Activated naive CD8-positive, alpha-beta T cell treated with anti-CD3 and anti-CD28 coated beads for 36 hours (primary cell): ENCODE measurements around the gene KLF12. TPM values are rescaled to one million over a fixed set of nuclear protein-coding genes. Genes with fewer than 3 reads are reported as not detected.
A peak's percentile ranks its signal among the peaks of the same experiment; 100 is the strongest.

Experiments used
- DNase-seq: peaks from one replicate; pipeline ENCODE4 v3.0.0; 2021
- H3K27ac Mint-ChIP-seq: one replicate; pipeline ENCODE4 v1.8.0; 2022; ENCODE audit warnings: mild to moderate bottlenecking, moderate library complexity, mixed read lengths
- H3K27me3 Mint-ChIP-seq: one replicate; pipeline ENCODE4 v1.8.0; 2022; ENCODE audit warnings: mild to moderate bottlenecking, mixed read lengths
- H3K36me3 Mint-ChIP-seq: one replicate; pipeline ENCODE4 v1.8.0; 2021; ENCODE audit warnings: mild to moderate bottlenecking, mixed read lengths
- H3K4me1 Mint-ChIP-seq: one replicate; pipeline ENCODE4 v1.8.0; 2021; ENCODE audit warnings: mixed read lengths
- H3K4me3 Mint-ChIP-seq: one replicate; pipeline ENCODE4 v1.8.0; 2022; ENCODE audit warnings: mild to moderate bottlenecking, moderate library complexity, mixed read lengths
- H3K9me3 Mint-ChIP-seq: one replicate; pipeline ENCODE4 v1.8.0; 2022; ENCODE audit warnings: mixed read lengths
- total RNA-seq, 2 experiments: library from RNA; stranded (reverse); gene quantifications; one replicate each; pipeline ENCODE4 v1.2.3, GENCODE V29; 2021

The KLF12 gene
- total RNA-seq, 2 experiments from 2014 or later = 13.5 to 16.7 TPM

DNA sequence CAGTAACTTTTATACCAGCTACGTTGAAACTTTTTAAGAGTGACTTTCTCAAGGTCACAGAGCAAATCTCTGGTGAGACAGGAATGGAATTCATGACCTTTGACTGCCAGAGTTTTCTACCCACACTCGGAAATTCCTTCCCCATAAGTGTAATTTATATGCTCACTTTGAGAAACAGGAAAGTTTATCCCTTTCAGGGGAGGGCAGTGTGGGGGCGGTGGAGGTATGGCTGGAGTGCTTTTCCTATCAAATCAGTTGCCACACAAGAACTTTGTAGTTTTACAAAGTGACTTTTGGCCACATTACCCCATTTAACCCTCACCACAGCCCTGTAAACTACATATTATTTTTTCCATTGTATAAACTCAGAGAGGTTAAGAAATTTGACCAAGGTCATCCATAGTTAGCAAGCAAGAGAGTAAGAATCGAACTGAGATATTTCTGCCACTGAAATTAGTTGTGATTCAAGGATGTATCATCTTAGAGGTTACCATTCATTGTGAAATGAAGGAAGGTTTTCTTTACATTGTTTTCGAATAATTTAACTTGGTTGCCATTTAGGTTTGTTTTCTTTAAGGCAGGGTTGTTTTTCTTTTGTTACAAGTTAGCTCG is 5.9 kb downstream of the KLF12 start:
- H3K4me3 Mint-ChIP-seq = no peak overlapping the region
- peaks cover 9% of the 10 kb centered on the region for H3K36me3 Mint-ChIP-seq
- H3K9me3 Mint-ChIP-seq = peaks cover 2% of the 10 kb centered on the region
- peaks cover 64% of the 10 kb centered on the region for H3K4me1 Mint-ChIP-seq
- H3K27ac Mint-ChIP-seq = peak overlapping the region; percentile 68
- DNase-seq = peak; percentile 21
- no peaks in the 10 kb centered on the region for H3K27me3 Mint-ChIP-seq

DNA sequence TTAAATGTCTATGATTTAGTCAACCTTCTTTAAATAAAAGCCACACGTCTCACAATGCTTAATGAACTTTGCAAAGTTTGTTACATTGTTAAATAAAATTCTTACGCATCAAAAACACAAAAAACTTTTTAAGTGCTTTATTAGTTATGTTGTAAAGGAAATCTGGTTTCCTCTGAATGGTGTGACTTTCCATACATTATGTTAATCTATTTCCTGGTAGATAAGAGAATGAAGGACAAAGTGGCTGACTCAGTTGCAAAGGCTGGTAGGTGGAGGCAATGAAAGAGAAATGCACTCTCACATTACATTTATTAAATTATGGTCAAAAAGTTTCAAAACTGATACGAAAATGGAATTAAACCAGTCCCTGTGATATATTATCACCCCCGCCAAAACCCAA is 15.9 kb downstream of the KLF12 start:
- no peak for DNase-seq
- Mint-ChIP-seq H3K36me3 (peaks cover 50% of the 10 kb centered on the region), H3K9me3 (peaks cover 31% of the 10 kb centered on the region), H3K4me1 (peaks cover 59% of the 10 kb centered on the region), H3K27ac (no peak overlapping the region), H3K27me3 (no peaks in the 10 kb centered on the region), H3K4me3 (no peak overlapping the region)

DNA sequence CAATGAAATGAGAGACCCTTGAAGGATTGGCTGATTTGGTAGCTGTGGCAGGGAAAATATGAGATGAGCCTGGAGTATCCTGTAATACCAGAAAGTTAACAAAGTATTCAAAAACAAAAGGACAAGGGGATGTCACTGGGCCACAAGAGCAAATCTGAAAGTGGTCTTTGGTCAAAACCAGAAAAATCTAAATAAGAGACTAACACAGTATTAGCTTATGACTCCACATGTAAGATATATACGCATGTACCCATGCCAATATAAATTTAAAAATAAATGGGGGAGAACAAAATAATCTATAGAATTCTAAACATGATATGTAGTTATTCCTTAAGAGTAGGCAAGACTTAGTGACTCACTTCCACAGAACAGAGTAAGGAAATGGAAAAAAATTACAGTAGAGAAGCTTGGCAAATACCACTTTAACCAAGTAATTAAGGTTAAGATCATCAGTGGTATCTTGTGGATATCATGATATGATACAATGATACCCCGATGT is 16.9 kb downstream of the KLF12 start:
- Mint-ChIP-seq H3K9me3 (peaks cover 31% of the 10 kb centered on the region), H3K4me3 (no peak overlapping the region), H3K4me1 (peaks cover 60% of the 10 kb centered on the region), H3K36me3 (peaks cover 57% of the 10 kb centered on the region), H3K27ac (peak overlapping the region; percentile 64), H3K27me3 (no peaks in the 10 kb centered on the region)
- DNase-seq = no peak

DNA sequence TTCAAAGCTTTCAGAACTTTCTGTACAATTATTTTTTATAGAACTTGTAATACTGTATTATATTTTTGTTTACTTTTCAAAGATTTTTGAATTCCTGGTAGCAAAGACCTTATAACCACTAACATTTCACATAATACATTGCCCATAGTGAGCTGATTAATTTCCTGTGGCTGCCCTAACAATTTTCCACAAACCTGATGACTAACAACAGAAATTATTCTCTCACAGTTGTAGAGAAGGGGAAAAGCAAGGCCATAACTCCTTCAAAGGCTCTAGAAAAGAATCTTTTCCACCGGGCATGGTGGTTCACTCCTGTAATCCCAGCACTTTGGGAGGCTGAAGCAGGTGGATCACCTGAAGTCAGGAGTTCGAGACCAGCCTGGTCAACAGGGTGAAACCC is 19.1 kb downstream of the KLF12 start:
- no peak for DNase-seq
- Mint-ChIP-seq H3K4me1 (peaks cover 61% of the 10 kb centered on the region), H3K9me3 (peaks cover 28% of the 10 kb centered on the region), H3K27me3 (no peaks in the 10 kb centered on the region), H3K4me3 (no peak overlapping the region), H3K27ac (peak overlapping the region; percentile 34), H3K36me3 (peaks cover 57% of the 10 kb centered on the region)

DNA sequence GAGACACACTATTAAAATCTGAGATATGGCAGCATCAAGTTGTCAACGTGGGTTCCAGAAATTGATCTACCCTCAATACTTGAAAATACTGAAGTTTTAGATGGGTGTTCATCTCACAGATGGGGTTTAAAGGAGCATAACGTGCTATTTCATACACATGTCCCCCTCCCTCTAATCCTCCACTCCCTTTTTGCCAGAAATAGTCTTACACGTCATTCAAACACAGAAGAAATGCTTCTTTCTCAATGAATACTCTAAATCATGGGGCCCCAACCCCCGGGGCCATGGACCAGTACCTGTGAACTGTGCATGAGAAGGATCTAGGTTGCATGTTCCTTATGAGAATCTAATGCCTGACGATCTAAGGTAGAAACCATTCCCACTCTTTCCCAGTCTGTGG is 19.6 kb downstream of the KLF12 start:
- Mint-ChIP-seq H3K9me3 (peaks cover 27% of the 10 kb centered on the region), H3K4me3 (no peak overlapping the region), H3K27ac (no peak overlapping the region), H3K36me3 (peaks cover 55% of the 10 kb centered on the region), H3K27me3 (no peaks in the 10 kb centered on the region), H3K4me1 (peaks cover 65% of the 10 kb centered on the region)
- DNase-seq = no peak

DNA sequence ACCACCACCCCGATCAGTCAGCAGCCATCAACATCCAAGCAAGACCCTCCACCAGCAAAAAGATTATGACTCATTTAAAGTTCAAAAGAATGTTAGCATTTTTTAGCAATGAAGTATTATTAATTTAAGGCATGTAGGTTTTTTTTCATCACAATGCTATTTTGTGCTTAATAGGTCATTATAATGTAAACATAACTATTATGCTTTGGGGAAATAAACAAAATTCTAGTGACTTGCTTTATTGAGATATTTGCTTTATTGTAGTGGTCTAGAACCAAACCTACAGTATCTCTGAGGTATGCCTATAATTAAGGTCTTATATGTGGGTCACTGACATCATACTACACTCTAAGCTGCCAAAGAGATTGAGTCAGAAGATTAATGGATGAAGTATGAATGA is 20.0 kb downstream of the KLF12 start:
- H3K4me1 Mint-ChIP-seq = peaks cover 66% of the 10 kb centered on the region
- peaks cover 23% of the 10 kb centered on the region for H3K9me3 Mint-ChIP-seq
- peaks cover 52% of the 10 kb centered on the region for H3K36me3 Mint-ChIP-seq
- no peak overlapping the region for H3K4me3 Mint-ChIP-seq
- no peak overlapping the region for H3K27ac Mint-ChIP-seq
- H3K27me3 Mint-ChIP-seq = no peaks in the 10 kb centered on the region
- DNase-seq = no peak

DNA sequence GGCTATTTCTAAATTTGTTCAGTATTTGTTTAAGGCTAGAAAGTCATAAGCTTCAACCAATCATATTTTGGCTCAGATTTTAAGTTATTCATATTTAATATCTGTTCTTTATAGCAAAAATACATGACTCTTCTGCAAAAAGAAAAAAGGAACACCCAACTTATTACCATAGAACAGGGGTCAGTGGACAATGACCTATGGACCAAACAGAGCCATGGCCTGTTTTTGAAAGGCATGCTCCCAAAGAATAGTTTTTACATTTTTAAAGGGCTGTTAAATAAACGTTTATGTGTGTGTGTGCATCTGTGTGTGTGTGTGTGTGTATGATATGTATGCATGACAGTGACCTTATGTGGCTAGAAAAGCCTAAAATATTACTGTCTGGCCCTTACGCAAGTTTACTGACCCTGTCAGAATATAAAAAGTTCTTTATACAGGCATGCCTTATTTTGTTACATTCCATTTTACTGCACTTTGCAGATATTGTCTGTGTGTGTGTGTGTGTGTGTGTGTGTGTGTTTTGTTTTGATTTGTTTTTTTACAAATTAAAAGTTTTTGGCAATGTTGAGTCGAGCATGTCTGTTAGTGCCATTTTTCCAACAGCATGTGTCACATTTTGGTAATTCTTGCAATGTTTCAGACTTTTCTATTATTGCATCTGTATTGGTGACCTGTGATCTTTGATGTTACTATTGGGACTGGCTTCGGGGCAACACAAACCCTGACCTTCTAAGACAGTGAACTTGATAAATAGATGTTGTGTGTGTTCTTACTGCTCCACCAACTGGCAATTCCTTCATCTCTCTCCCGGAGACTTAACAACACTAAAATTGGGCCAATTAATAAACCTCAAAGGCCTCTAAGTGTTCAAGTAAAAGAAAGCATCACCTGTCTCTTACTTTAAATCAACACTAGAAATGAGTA is 22.0 kb downstream of the KLF12 start:
- Mint-ChIP-seq H3K4me3 (no peak overlapping the region), H3K9me3 (peaks cover 13% of the 10 kb centered on the region), H3K27me3 (no peaks in the 10 kb centered on the region), H3K4me1 (peaks cover 60% of the 10 kb centered on the region), H3K27ac (no peak overlapping the region), H3K36me3 (peaks cover 41% of the 10 kb centered on the region)
- no peak for DNase-seq

DNA sequence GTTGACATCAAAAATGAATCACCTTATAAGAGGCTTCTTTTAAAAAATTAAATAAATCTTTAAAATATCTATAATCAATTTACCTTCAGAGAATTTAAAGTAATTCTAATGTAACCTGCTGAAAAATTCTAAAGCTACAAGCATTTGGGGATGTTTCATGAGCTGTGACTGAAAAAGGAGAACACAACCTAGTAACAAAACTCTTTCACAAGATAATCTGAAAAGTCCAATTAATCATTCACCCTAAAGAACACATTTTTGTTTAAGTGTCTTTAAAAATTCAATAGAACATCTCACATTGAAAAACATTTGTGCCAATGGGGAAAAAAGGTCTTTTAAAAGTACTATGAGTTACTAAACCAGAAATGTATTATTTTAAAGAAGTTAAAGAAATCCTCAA is 22.8 kb downstream of the KLF12 start:
- no peak for DNase-seq
- Mint-ChIP-seq H3K9me3 (peaks cover 11% of the 10 kb centered on the region), H3K27ac (no peak overlapping the region), H3K4me1 (peaks cover 60% of the 10 kb centered on the region), H3K27me3 (no peaks in the 10 kb centered on the region), H3K4me3 (no peak overlapping the region), H3K36me3 (peaks cover 42% of the 10 kb centered on the region)

DNA sequence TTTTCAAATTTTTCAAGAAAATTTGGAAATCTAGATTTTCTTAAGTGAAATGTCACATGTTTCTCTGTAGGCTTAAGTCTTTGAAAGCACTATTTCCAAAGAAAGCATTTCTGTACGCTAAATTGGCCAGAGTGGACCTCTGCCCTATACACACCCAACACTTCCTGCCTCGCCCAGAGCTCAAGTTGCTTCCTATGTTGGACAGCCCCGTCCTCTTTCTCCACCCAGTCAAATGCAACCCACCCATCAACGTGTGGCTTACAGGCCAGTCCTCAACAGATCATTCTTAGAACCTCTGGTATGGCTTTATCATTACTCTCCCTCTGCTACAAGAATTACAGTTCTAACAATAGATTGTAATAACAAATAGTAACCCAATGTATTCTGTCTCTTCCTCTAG is 24.2 kb downstream of the KLF12 start:
- no peak overlapping the region for H3K4me3 Mint-ChIP-seq
- no peaks in the 10 kb centered on the region for H3K27me3 Mint-ChIP-seq
- H3K9me3 Mint-ChIP-seq = peaks cover 6% of the 10 kb centered on the region
- H3K4me1 Mint-ChIP-seq = peaks cover 54% of the 10 kb centered on the region
- H3K27ac Mint-ChIP-seq = no peak overlapping the region
- H3K36me3 Mint-ChIP-seq = peaks cover 36% of the 10 kb centered on the region
- DNase-seq = no peak

DNA sequence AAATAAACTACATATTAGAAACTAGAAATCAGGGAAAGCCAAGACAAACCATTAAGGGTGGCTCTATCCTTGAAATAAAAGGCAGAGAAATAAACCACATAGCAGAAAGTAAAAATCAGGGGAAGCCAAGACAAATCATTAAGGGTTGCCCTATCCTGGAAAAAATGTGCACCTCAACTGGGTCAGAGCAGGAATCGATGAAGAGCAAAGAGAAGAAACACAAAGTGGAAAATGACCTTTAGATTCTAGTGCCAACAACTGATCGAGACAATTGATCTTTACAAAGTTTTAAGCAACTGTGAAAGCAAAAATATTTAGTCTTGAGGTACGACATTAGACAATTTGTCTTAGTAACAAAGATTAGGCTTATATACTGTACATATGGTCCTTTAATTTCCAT is 26.6 kb downstream of the KLF12 start:
- no peak for DNase-seq
- Mint-ChIP-seq H3K36me3 (peaks cover 25% of the 10 kb centered on the region), H3K4me1 (peaks cover 52% of the 10 kb centered on the region), H3K27me3 (no peaks in the 10 kb centered on the region), H3K4me3 (no peak overlapping the region), H3K9me3 (peaks cover 6% of the 10 kb centered on the region), H3K27ac (no peak overlapping the region)

DNA sequence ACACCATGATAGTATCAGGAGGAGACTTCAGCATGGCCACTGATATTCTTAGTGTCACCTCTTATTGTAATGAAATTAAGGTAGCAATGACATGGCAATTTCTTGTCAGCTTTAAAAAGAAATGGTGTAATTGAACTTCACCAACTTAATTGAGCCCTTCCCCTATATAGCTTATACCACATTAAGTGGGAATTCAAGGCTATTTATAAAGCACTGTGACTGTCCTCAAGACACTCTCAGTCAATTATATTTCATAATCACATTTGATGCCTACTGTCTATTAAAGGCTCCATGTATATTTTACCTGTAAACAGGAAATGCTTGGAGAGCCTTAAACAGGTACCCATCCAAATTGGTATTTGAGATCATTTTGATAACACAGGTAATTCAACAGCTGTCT is 28.3 kb downstream of the KLF12 start:
- H3K9me3 Mint-ChIP-seq = peaks cover 11% of the 10 kb centered on the region

DNA sequence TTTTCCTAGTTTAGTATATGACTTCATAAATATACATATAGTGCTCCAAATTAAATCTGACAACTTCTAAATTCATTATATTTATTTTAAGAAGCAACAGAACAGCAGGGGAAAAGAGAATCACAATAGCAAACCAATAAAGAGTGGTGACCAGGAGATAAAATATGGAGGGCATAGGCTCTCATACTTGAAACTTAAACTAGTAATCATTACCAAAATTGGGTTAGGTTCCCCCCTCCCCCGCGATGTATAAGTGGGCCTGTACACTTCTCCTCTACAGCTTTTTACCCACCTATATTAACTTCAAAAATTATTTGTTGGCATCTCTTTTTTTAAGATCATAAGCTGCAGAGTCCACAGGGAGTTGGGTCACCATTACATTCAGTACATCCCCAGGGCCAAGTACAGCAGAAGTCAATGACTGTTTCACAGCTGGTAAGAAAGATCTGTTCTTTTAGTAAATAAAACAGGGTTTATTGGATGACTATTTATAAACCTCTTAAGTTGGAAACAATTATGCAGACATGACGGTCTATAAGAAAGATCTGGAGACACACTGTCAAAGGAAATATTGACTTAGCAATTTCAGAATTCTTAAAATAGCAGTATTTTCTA is 29.4 kb downstream of the KLF12 start:
- no peaks in the 10 kb centered on the region for H3K27me3 Mint-ChIP-seq
- no peak overlapping the region for H3K4me3 Mint-ChIP-seq
- peaks cover 55% of the 10 kb centered on the region for H3K4me1 Mint-ChIP-seq
- H3K27ac Mint-ChIP-seq = no peak overlapping the region
- H3K36me3 Mint-ChIP-seq = peaks cover 25% of the 10 kb centered on the region
- peaks cover 11% of the 10 kb centered on the region for H3K9me3 Mint-ChIP-seq
- DNase-seq = no peak

More for the DNA sequence above, 28.3 kb downstream of the KLF12 start:
- Mint-ChIP-seq H3K4me1 (peaks cover 59% of the 10 kb centered on the region), H3K27ac (no peak overlapping the region), H3K4me3 (no peak overlapping the region), H3K27me3 (no peaks in the 10 kb centered on the region), H3K36me3 (peaks cover 33% of the 10 kb centered on the region)
- DNase-seq = no peak

DNA sequence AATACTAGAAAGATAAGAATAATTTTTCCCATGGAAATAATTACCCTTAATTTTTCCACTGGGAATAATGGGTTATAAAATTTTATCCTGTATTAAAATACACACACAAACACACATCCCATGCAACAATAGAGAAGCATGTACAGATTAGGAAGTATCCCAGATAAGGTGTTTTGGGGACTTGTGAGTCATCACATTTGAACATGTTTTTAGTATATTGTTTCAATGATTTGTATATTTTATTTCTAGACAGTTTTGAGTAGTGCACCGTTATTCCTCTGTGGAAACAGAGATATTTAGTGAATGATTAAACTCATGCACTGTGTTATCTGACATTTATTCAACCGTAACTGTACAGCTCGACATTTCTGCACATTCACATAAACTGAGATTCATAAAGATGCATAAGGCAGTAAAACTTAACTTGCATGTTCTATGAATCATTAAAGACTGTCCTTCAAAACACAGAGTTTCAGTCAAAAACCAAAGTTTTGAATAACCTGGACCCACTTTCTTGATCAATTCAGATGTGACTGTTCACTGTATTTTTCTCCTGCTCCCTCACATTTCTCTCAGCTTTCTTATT is 30.1 kb downstream of the KLF12 start:
- peaks cover 23% of the 10 kb centered on the region for H3K36me3 Mint-ChIP-seq
- no peak for DNase-seq
- H3K4me1 Mint-ChIP-seq = peaks cover 56% of the 10 kb centered on the region
- peaks cover 11% of the 10 kb centered on the region for H3K9me3 Mint-ChIP-seq
- H3K27me3 Mint-ChIP-seq = no peaks in the 10 kb centered on the region
- no peak overlapping the region for H3K4me3 Mint-ChIP-seq
- H3K27ac Mint-ChIP-seq = no peak overlapping the region

DNA sequence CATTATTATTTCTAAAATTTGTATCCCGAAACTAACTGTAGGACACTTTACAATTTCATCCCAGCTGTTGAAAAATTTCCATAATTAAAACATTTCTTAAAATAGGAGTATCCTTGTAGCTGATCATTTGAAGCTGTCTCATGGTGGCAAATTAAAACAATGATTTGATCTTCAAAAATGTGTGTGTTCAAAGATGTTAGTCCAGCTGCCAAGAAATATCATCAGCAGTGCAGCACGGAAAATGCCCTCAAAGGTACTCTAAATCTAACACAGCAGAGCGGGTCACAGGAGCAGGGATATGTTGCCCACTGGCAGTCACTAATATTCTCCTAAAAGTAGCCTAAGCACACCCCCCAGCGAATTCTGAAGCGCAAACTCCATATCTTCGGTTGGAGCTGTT is 31.0 kb downstream of the KLF12 start:
- Mint-ChIP-seq H3K4me1 (peaks cover 57% of the 10 kb centered on the region), H3K4me3 (no peak overlapping the region), H3K36me3 (peaks cover 20% of the 10 kb centered on the region), H3K9me3 (peaks cover 11% of the 10 kb centered on the region), H3K27ac (no peak overlapping the region), H3K27me3 (no peaks in the 10 kb centered on the region)
- DNase-seq = no peak

DNA sequence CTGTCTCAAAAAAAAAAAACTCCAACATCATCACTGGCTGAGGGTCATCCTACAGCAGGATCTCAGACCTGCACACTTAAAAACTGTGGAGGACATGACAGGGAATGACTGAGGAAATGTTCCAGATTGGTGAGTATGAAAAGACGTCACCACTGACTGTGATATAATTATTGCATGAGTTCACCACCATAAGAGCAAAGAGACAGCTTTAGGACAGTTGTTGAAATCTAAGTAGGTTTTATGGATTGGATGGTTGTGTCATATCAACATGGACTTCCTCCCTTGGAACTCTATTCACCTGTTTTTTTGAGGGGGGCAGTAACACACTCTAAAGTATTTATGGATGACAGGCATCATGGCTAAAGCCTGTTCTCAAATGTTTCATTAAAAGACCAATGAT is 31.5 kb downstream of the KLF12 start:
- H3K27ac Mint-ChIP-seq = no peak overlapping the region
- H3K4me3 Mint-ChIP-seq = no peak overlapping the region
- DNase-seq = no peak
- peaks cover 20% of the 10 kb centered on the region for H3K36me3 Mint-ChIP-seq
- peaks cover 10% of the 10 kb centered on the region for H3K9me3 Mint-ChIP-seq
- peaks cover 61% of the 10 kb centered on the region for H3K4me1 Mint-ChIP-seq
- H3K27me3 Mint-ChIP-seq = no peaks in the 10 kb centered on the region
